ENCODE measurements around the gene MUC3A.

GRCh38 chr7:100933734-100934133 lies 15.6 kb upstream of the MUC3A start:
- TF ChIP-seq POLR2A (IDR thresholded peaks at IDR 0.05) (no peak), CTCF (IDR thresholded peaks at IDR 0.05) (no peak)
